HEK293 (cell line): ENCODE results near the gene METTL25B.

ENCODE experiments used
- CTCF ChIA-PET: fragments of 350-600 bp; formaldehyde crosslinking; extraction: SDS; loops from one replicate; lab custom pipeline; 2021; ENCODE audit warnings: antibody characterized with exemption; lab: Yijun Ruan, JAX
- POLR2A ChIA-PET: fragments of 300-600 bp; formaldehyde crosslinking; extraction: SDS; loops from one replicate; lab custom pipeline; 2020; ENCODE audit warnings: antibody characterized with exemption, inconsistent platforms; lab: Yijun Ruan, JAX
- H3K27ac ChIP-seq: fragments of 200-500 bp; sonication (Bioruptor generic); 2 replicates; pipeline ENCODE4 v1.5.1; 2014; ENCODE audit warnings: low read depth, low read length, control low read depth, inconsistent platforms; ENCODE audit errors: extremely low read depth
- H3K36me3 ChIP-seq, 2 experiments: fragments of 200-500 bp in 1 of 2; sonication (Bioruptor generic) in 1 of 2; 1 replicate in 1 of 2; 2 replicates in 1 of 2; pipeline ENCODE4 v1.5.1; 2014 to 2017; ENCODE audit warnings: inconsistent platforms in 2 of 2, low read length in 2 of 2; ENCODE audit not compliant: control insufficient read depth in 2 of 2, insufficient read depth in 1 of 2
- H3K4me1 ChIP-seq: fragments of 200-500 bp; sonication (Bioruptor generic); 2 replicates; pipeline ENCODE4 v1.5.1; 2014; ENCODE audit warnings: mild to moderate bottlenecking, low read length, inconsistent platforms; ENCODE audit not compliant: control insufficient read depth, insufficient read depth
- H3K4me3 ChIP-seq: 2 replicates; pipeline ENCODE4 v1.5.1; 2011; ENCODE audit warnings: low read depth, mild to moderate bottlenecking, control low read depth, low read length, moderate library complexity
- H3K9me3 ChIP-seq: fragments of 200-500 bp; sonication (Bioruptor generic); 2 replicates; pipeline ENCODE4 v1.5.1; 2014; ENCODE audit warnings: low read depth, low read length, inconsistent platforms; ENCODE audit not compliant: control insufficient read depth, insufficient read depth
- EGR2 ChIP-seq: fragments of 450-650 bp; formaldehyde crosslinking; IDR thresholded peaks from 2 replicates; pipeline ENCODE4 v1.5.1; 2016; ENCODE audit warnings: low read depth, missing biosample characterization, missing genetic modification characterization
- GLIS2 ChIP-seq: fragments of 450-650 bp; formaldehyde crosslinking; IDR thresholded peaks from 2 replicates; pipeline ENCODE4 v1.5.1; 2016; ENCODE audit warnings: missing biosample characterization, missing genetic modification characterization
- HIC1 ChIP-seq: fragments of 450-650 bp; formaldehyde crosslinking; IDR thresholded peaks from 2 replicates; pipeline ENCODE4 v1.5.1; 2016; ENCODE audit warnings: missing biosample characterization, missing genetic modification characterization
- IKZF3 ChIP-seq: fragments of 450-650 bp; IDR thresholded peaks from 2 replicates; pipeline ENCODE4 v1.5.0; 2018; ENCODE audit warnings: missing biosample characterization, mild to moderate bottlenecking, missing genetic modification characterization, moderate library complexity
- SETDB1 ChIP-seq: IDR thresholded peaks from one replicate; pipeline ENCODE4 v1.6.1; 2017; ENCODE audit warnings: mild to moderate bottlenecking, low read length, moderate library complexity, mixed read lengths; ENCODE audit not compliant: insufficient read length
- TRIM28 ChIP-seq: IDR thresholded peaks from 2 replicates; pipeline ENCODE4 v1.6.1; 2011; ENCODE audit warnings: low read length, control low read depth, borderline replicate concordance
- ZBTB17 ChIP-seq: fragments of 450-650 bp; formaldehyde crosslinking; IDR thresholded peaks from 2 replicates; pipeline ENCODE4 v1.5.1; 2016; ENCODE audit warnings: missing biosample characterization, missing genetic modification characterization
- ZBTB7A ChIP-seq: fragments of 450-650 bp; formaldehyde crosslinking; IDR thresholded peaks from 2 replicates; pipeline ENCODE4 v1.5.1; 2016; ENCODE audit warnings: low read depth, missing biosample characterization, missing genetic modification characterization
- ZBTB8A ChIP-seq: fragments of 450-650 bp; formaldehyde crosslinking; IDR thresholded peaks from 2 replicates; pipeline ENCODE4 v1.5.1; 2016; ENCODE audit warnings: missing biosample characterization, missing genetic modification characterization
- ZNF10 ChIP-seq: fragments of 450-650 bp; formaldehyde crosslinking; IDR thresholded peaks from 2 replicates; pipeline ENCODE4 v1.5.1; 2017; ENCODE audit warnings: missing biosample characterization, missing genetic modification characterization
- ZNF138 ChIP-seq: fragments of 450-650 bp; formaldehyde crosslinking; IDR thresholded peaks from 2 replicates; pipeline ENCODE4 v1.5.1; 2016; ENCODE audit warnings: missing biosample characterization, missing genetic modification characterization, borderline replicate concordance
- ZNF157 ChIP-seq: fragments of 450-650 bp; formaldehyde crosslinking; IDR thresholded peaks from 2 replicates; pipeline ENCODE4 v1.5.1; 2016; ENCODE audit warnings: missing biosample characterization, missing genetic modification characterization
- ZNF169 ChIP-seq: fragments of 450-650 bp; formaldehyde crosslinking; IDR thresholded peaks from 2 replicates; pipeline ENCODE4 v1.5.1; 2016; ENCODE audit warnings: missing biosample characterization, missing genetic modification characterization
- ZNF202 ChIP-seq: fragments of 450-650 bp; formaldehyde crosslinking; IDR thresholded peaks from 2 replicates; pipeline ENCODE4 v1.5.1; 2016; ENCODE audit warnings: missing biosample characterization, missing genetic modification characterization, borderline replicate concordance
- ZNF239 ChIP-seq: fragments of 450-650 bp; formaldehyde crosslinking; IDR thresholded peaks from 2 replicates; pipeline ENCODE4 v1.5.1; 2016; ENCODE audit warnings: missing biosample characterization, missing genetic modification characterization
- ZNF266 ChIP-seq: fragments of 450-650 bp; formaldehyde crosslinking; IDR thresholded peaks from 2 replicates; pipeline ENCODE4 v1.5.1; 2016; ENCODE audit warnings: missing biosample characterization, missing genetic modification characterization, low read depth
- ZNF555 ChIP-seq: fragments of 450-650 bp; formaldehyde crosslinking; conservative IDR thresholded peaks from 2 replicates; pipeline ENCODE4 v1.5.1; 2017; ENCODE audit warnings: missing biosample characterization, mild to moderate bottlenecking, missing genetic modification characterization, inconsistent platforms
- ZNF645 ChIP-seq: fragments of 450-650 bp; formaldehyde crosslinking; IDR thresholded peaks from 2 replicates; pipeline ENCODE4; 2016; ENCODE audit warnings: missing biosample characterization, missing genetic modification characterization
- ZNF658 ChIP-seq: fragments of 450-650 bp; formaldehyde crosslinking; IDR thresholded peaks from 2 replicates; pipeline ENCODE4; 2016; ENCODE audit warnings: missing biosample characterization, missing genetic modification characterization
- TF ChIP-seq, protein P1 (sequence below): fragments of 450-650 bp; formaldehyde crosslinking; IDR thresholded peaks from 2 replicates; pipeline ENCODE4 v1.5.1; 2016; ENCODE audit warnings: missing biosample characterization, missing genetic modification characterization, borderline replicate concordance
- TF ChIP-seq, protein P2 (sequence below): fragments of 450-650 bp; formaldehyde crosslinking; IDR thresholded peaks from 2 replicates; pipeline ENCODE4 v1.5.1; 2016; ENCODE audit warnings: missing biosample characterization, missing genetic modification characterization

Gene METTL25B

DNA sequence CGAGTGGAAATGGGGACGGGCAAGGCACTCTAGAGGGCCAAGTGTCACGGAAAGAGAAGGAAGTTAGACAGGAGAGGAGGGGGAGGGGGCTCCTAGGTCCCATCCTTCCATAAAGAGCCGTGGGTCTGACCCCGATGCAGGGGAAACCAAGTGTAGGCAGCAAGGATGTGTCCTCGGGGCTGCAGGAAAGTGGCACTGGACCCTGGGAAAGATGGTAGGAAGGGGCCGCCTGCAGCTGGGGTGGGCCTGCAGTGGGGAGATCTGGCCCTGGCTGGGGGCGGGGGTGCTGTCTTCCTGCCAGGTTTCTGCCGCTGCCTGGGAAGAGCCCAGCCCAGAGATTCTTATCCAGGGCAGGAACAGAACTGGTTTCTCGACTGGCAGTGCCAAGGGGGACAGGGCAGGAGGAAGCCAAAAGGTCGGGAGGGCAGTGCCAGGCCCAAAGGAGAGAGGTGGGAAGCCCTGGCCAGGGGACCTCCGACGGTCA is 35.8 kb upstream of the METTL25B start:
- H3K36me3 ChIP-seq, result no peaks in the 10 kb centered on the region
- ChIA-PET POLR2A (interaction anchor here (0.8 to 3.9 kb wide), 4 partner anchors 8 to 36 kb away, joined by 3 to 29 read pairs (median 4); partner anchors contain the start of genes ISG20L2 and METTL25B), CTCF (interaction anchor here (0.7 to 21.1 kb wide), 10 partner anchors 14 to 197 kb away, joined by 4 to 579 read pairs (median 149); partner anchors contain the start of genes CRABP2, INSRR, ISG20L2 and METTL25B)
- peaks cover 16% of the 10 kb centered on the region for H3K4me1 ChIP-seq
- no peak overlapping the region for H3K4me3 ChIP-seq
- no peak overlapping the region for H3K27ac ChIP-seq
- H3K9me3 ChIP-seq, result no peaks in the 10 kb centered on the region
- no peak for TF ChIP-seq TRIM28
- peak; percentile 61 for TF ChIP-seq HIC1 (tag by site-specific recombination)
- 0 out of 2 replicates have a peak, but pooled peaks have one; percentile 10 for TF ChIP-seq IKZF3

DNA sequence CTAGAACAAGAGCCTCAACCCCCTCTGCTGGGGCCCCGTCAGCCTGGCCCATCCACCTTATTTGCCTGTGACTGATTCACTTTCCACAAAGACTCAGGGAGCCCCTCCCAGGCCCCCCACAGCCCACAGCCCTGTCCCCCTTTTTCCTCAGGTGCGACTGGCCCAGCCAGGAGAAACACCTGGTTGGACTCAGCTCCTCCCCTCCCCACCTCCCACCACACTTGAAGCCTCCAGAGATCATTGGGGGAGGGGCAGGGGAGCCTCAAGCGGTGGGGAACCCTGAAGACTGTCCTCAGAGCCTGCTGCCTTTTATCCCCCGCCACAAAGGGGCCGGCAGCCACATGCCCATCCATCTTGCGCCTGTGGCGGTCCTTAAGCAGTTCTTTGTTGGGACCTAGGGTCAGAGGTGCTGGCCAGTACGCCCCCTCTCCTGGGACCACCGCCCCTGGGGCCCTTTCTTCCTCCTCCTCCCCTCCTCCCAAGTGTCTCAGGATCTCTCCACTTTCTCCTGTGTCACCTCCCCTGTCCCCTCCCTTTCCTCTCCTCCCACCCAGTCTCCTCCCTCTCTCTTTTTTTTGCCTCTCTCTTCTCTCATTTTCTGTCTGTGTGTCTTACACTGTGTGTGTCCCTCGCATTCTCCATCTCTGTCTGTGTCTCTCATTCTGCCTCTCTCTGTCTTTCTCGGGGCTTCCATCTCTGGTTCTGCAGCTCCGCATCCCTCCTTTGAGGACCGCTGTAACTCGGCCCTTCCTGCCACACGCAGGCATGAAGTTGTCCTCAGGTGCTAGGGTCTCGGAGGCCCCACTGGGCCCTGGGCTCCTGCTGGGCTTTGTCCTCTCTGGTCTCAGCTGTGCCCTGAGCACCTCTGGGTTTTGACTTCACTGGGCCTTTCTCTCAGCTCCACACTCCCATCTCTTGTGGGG is 35.1 kb upstream of the METTL25B start:
- Histone ChIP-seq H3K9me3 (no peaks in the 10 kb centered on the region), H3K4me3 (no peak overlapping the region), H3K27ac (no peak overlapping the region), H3K36me3 (peaks cover 0 to 3% of the 10 kb centered on the region in 2 experiments; a peak in 1 of 3 replicates), H3K4me1 (peaks cover 16% of the 10 kb centered on the region)
- ChIA-PET POLR2A (interaction anchor here (0.6 to 1.6 kb wide), 4 partner anchors 10 to 35 kb away, joined by 3 to 7 read pairs (median 6); partner anchors contain the start of genes ISG20L2 and METTL25B), CTCF (interaction anchor here (0.7 to 20.7 kb wide), 7 partner anchors 14 to 196 kb away, joined by 4 to 579 read pairs (median 162); partner anchors contain the start of genes CRABP2, ISG20L2, METTL25B and NES)
- TF ChIP-seq, protein P1, sequence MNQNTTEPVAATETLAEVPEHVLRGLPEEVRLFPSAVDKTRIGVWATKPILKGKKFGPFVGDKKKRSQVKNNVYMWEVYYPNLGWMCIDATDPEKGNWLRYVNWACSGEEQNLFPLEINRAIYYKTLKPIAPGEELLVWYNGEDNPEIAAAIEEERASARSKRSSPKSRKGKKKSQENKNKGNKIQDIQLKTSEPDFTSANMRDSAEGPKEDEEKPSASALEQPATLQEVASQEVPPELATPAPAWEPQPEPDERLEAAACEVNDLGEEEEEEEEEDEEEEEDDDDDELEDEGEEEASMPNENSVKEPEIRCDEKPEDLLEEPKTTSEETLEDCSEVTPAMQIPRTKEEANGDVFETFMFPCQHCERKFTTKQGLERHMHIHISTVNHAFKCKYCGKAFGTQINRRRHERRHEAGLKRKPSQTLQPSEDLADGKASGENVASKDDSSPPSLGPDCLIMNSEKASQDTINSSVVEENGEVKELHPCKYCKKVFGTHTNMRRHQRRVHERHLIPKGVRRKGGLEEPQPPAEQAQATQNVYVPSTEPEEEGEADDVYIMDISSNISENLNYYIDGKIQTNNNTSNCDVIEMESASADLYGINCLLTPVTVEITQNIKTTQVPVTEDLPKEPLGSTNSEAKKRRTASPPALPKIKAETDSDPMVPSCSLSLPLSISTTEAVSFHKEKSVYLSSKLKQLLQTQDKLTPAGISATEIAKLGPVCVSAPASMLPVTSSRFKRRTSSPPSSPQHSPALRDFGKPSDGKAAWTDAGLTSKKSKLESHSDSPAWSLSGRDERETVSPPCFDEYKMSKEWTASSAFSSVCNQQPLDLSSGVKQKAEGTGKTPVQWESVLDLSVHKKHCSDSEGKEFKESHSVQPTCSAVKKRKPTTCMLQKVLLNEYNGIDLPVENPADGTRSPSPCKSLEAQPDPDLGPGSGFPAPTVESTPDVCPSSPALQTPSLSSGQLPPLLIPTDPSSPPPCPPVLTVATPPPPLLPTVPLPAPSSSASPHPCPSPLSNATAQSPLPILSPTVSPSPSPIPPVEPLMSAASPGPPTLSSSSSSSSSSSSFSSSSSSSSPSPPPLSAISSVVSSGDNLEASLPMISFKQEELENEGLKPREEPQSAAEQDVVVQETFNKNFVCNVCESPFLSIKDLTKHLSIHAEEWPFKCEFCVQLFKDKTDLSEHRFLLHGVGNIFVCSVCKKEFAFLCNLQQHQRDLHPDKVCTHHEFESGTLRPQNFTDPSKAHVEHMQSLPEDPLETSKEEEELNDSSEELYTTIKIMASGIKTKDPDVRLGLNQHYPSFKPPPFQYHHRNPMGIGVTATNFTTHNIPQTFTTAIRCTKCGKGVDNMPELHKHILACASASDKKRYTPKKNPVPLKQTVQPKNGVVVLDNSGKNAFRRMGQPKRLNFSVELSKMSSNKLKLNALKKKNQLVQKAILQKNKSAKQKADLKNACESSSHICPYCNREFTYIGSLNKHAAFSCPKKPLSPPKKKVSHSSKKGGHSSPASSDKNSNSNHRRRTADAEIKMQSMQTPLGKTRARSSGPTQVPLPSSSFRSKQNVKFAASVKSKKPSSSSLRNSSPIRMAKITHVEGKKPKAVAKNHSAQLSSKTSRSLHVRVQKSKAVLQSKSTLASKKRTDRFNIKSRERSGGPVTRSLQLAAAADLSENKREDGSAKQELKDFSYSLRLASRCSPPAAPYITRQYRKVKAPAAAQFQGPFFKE, result no peak
- TF ChIP-seq ZBTB7A (tag by site-specific recombination) (no peak), ZBTB17 (tag by site-specific recombination) (peak; percentile 56), ZNF266 (tag by site-specific recombination) (no peak), ZNF555 (tag by site-specific recombination) (no peak), GLIS2 (peak; percentile 59), ZNF10 (no peak), ZNF658 (tag by site-specific recombination) (no peak), EGR2 (tag by site-specific recombination) (peak; percentile 78), ZNF239 (tag by site-specific recombination) (no peak), ZNF645 (tag by site-specific recombination) (no peak), ZNF169 (no peak), ZBTB8A (tag by site-specific recombination) (peak; percentile 35; the same call in 1 of the 2 replicates), ZNF157 (no peak), ZNF202 (tag by site-specific recombination) (no peak), SETDB1 (no peak), ZNF138 (tag by site-specific recombination) (no peak)
- TF ChIP-seq, protein P2, sequence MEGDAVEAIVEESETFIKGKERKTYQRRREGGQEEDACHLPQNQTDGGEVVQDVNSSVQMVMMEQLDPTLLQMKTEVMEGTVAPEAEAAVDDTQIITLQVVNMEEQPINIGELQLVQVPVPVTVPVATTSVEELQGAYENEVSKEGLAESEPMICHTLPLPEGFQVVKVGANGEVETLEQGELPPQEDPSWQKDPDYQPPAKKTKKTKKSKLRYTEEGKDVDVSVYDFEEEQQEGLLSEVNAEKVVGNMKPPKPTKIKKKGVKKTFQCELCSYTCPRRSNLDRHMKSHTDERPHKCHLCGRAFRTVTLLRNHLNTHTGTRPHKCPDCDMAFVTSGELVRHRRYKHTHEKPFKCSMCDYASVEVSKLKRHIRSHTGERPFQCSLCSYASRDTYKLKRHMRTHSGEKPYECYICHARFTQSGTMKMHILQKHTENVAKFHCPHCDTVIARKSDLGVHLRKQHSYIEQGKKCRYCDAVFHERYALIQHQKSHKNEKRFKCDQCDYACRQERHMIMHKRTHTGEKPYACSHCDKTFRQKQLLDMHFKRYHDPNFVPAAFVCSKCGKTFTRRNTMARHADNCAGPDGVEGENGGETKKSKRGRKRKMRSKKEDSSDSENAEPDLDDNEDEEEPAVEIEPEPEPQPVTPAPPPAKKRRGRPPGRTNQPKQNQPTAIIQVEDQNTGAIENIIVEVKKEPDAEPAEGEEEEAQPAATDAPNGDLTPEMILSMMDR, result no peak
